HTR-8/SVneo (cell line): ENCODE results near the gene PDE2A.
A peak's percentile ranks its signal among the peaks of the same experiment; 100 is the strongest.

Experiments
- DNase-seq: peaks from one replicate; pipeline ENCODE4 v3.0.0; 2011; ENCODE audit warnings: low spot score, mixed read lengths; ENCODE audit not compliant: insufficient read length
- FAIRE-seq: peaks from 2 replicates; lab custom pipeline; 2011; peaks lifted over from hg19 to GRCh38; lab: Jason Lieb, UNC

Gene PDE2A

DNA sequence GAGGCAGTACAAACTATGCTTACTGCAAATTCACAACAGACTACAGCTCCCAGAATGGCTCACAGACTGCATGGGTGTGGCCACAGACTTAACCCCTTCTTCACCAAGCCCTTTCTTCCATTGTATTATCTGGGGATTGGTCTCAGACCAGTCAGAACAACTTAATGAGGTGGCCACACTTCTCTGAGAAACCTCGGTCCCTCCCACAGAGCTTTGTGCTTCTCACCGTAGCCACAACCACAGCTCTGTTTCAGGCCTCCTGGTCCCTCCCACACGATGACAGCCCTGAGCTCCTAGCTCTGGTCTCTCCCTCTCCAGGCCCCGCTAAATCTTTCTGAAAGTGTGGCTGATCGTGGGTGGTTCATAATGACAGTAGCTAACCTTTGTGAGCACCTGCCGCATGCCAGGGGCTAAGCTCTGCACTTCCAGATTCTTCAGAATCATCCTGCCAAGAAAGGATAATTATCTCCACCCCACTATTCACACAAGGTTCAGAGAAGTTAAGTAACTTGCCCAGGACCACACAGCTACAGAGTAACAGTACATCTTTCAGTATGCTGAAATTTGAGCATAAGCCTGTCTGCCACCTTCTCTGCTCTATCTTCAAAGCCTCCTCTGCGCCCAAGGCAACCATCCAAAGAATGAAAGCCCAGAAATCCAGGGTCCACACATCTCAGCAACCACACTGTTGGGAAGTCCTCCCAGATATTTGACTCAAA is 5.4 kb downstream of the PDE2A start:
- DNase-seq = no peak

DNA sequence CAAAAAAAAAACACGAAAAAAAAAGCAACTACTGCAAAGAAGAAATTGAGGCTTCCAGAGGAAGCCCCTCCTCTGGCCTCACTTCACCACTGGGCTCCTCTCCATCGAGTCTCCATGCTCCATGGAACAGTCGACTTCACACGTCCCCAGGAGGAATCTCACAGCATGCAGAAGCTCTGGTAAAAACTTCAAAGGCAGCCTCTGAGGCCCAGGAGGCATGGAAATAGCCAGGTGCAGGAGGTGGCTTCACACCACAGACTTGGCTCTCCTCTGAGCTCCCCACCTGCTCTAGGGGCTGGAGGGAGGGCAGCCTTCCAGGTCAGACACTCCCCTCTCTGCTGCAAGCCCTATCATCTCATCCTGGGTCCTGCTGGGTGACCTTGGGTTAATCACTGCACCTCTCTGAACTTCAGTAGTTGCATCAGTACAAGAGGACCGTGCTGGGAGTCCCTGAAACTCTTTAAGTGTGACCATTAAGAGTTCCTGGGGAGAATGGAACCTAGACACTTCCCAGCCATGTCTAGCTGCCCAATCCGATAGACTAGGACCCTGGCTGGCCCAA is 8.2 kb downstream of the PDE2A start:
- DNase-seq (no peak), FAIRE-seq (no peak)

More for the DNA sequence above, 5.4 kb downstream of the PDE2A start:
- no peak for FAIRE-seq

DNA sequence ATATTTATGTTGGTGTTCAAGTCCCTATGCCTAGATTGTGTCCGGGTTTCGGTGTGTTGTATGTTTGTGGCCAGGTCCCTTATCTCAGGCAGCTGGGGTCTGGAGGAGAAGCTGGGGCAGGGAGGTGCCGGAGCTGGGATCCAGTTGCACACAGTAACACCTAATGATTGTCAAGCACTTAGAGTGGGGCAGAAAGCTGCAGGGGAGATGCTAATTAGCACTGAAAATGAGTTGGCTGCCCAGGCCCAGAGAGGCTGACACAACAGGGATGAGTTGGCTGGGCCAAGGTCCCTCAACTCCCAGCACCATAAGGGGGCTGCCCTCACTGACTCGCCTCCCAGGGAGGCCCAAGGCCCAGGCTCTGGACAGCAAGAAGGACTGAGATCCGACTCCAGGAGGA is 12.2 kb downstream of the PDE2A start:
- FAIRE-seq = no peak

DNA sequence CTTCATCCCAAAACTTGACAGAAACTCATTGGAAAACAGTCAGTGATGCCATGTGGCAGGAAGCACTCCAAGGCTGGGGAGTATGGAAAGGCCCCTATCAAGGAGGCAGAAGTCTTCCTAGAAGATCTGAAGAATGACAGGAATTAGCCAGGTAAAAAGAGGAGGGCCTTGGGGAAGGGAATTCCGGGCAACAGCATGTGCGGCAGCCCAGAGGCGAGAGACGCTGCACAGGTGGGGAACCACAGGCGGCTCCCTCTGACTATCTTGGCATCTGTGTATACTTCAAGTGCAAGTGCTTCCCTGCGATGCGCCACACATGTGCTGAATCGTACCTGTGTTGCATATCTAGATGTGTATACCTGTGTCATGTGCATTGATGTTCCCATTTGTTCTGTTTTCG is 12.7 kb downstream of the PDE2A start:
- peak; percentile 67 for FAIRE-seq
- DNase-seq = no peak

More for the DNA sequence above, 12.2 kb downstream of the PDE2A start:
- DNase-seq = no peak

DNA sequence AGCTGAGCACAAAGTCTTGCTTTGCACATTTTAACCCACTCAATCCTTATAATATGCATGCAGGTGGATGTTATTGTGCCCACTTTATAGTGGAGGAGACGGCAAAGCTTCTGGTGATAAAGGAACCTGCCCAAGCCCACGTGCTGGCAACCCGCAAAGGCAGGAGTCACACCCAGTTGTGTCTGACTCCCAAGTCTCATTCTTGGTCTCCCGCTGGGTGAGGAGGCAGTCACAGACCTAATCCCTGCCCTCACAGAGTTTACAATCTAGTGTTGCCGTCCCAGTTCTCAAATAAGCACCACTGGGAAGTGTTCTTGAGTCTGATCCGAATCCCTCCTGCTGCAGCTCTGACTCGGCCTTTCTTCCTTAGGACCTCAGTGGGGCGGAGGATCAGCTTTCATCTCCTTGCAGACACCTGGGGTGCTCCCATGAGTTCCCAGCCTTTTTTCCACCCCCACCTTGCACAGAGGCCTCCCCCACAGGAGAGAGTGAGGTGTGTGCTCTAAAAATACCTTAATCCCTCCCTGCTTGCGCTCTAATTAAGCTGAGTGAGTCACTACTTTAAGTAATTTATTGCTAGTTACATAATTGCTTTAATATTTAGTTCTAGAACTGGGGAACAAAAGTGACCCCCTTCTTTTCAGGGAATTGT is 15.1 kb downstream of the PDE2A start:
- FAIRE-seq (no peak), DNase-seq (no peak)

DNA sequence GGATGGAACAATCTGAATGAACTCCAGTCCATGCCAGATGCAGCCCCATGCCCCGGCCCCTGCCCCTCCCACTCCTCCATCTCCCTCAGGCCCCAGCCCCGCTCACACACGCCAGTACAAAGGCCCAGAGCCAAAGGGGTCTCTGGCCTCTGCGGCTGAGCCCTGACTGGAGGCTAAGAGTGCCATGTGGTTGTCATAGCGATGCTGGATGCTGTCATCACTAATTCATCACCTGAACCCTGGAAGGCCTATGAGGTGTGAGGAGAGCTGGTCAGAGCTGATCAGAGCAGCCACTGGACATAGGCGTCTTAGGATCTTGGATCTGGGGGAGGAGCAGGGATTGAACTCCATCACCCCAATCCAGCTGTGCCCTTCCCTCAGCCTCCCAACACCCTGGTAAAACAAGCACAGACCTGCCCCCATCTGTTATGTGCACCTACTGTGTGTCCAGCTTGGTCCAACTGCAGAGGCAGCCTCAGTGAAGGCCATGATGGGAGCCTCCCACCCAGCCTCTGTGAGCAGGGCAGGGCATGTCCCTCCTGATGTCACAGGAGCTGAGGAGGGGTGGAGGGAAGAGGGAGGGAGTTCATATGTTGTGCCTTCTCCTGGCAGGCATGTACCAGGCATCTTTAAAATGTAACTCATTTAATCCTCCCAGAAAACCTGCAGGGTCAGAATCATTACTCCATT is 16.7 kb downstream of the PDE2A start:
- DNase-seq (no peak), FAIRE-seq (peak; percentile 23)

DNA sequence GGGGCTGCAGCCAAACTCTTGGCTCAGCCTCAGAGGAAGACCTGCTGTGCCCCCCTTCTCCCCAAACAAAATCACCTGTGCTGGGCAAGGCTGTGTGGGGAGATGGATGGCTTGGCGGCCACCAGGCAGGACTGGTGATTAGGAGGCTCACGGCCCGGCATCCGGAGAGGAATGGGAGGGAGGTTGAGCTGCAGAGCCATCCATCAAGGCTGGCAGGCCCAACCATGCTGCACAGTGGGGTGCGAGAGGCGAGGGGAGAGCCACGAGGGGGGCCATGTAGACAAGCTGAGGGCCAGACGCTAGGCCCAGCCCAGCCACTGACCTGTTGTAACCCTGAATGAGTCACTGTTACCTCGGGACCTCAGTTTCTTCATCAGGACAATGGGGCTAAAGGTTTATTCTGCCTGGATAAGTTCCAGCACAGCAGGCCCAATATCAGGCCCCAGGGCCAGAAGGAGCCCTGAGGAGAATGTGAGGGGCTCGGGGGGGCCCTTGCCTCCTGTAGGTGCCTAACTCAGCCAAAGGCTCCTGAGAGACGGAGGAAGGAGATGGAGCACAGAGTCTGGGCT is 18.2 kb downstream of the PDE2A start:
- FAIRE-seq = no peak
- DNase-seq = no peak

DNA sequence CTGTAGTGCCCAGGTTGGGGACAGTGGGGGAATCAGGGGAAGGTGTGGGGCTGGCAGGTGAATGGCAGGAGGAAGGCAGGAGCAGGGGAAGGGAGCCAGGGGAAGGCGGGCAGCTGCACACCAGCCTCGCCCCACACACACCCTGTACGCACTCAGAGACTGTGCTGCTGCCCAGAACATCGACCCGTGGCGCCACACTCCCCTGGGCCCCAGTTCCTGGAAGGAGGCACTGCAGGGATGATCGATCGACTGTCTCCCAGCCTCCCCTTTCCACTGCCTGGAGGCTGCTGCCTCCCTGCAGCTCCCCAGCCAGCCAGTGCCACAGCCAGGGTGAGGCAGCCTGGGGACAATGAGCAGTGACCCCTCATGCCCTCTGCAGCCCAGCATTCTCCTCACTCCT is 19.2 kb downstream of the PDE2A start:
- FAIRE-seq (no peak), DNase-seq (no peak)

DNA sequence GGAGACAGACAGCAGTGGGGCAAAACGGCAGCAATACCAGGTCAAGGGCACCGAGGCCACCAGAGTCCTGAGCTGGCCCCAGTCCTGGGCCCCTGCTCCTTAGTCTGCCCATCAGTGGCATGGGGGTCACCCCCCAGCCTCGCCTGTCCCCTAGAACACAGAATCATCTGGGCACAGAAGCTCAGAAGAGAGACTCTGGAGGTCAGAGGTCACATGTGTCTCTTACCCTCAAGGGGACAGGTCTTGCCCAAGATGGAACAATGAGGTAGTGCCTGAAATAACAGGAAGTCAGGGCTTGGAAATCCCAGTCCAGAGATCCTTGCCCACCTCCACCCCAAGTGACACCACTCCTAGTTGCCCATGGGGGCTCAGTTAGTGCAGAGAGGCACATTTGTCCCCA is 20.6 kb downstream of the PDE2A start:
- FAIRE-seq = no peak

DNA sequence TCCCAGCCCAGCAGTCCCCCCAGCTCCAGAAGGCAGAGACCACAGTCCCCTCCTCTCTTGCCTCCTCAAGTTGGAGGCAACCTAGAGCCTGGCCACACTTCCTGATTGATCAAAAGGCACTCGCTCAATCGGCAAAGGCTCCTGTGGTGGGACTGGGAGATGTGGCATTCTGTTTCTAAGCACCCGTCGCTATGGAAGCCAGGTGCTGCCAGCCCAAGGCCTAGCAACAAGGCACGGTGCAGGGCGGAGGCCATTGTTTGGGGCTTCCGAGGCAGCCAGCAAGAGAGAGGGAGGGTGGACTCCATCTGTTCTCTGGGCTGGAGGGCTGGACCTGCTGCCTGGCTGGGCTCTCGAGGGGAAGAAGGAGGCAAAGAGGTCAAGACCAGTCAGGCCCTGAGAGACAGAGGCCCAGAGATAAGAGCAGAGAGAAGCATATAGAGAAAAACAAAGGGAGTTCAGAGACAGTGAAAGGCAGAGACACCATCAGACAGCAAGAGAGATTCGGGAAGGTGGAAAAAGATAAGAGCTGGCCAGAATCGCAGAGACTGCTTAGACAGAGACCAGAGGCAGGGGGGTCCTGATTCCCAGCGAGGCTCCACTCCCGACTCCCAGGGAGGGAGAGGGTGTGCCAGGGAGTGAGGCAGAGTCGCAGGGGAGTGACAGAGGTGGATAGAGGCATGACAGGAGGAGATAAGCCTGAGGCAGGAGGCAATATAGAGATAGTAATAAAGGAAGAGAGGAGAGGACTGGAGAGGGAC is 21.2 kb downstream of the PDE2A start:
- FAIRE-seq = no peak

More for the DNA sequence above, 20.6 kb downstream of the PDE2A start:
- no peak for DNase-seq

DNA sequence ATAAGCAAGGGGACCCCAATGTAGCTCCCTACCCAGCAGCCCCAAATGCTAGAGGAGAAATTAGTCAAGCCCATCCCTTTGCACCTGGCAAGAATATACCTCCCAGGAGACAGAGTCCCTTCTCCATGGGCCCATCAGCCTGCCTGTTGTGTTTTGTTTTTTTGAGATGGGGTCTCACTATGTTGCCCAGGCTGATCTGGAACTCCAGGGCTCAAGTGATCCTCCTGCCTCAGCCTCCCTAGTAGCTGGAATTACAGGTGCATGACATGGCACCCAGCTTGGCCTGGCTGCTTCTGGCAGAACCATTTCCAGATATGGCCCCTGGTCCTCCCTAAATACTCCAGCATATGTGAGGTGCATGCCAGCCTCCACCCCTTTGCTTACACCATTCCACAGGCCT is 22.1 kb downstream of the PDE2A start:
- DNase-seq (no peak), FAIRE-seq (no peak)

More for the DNA sequence above, 21.2 kb downstream of the PDE2A start:
- DNase-seq = no peak

DNA sequence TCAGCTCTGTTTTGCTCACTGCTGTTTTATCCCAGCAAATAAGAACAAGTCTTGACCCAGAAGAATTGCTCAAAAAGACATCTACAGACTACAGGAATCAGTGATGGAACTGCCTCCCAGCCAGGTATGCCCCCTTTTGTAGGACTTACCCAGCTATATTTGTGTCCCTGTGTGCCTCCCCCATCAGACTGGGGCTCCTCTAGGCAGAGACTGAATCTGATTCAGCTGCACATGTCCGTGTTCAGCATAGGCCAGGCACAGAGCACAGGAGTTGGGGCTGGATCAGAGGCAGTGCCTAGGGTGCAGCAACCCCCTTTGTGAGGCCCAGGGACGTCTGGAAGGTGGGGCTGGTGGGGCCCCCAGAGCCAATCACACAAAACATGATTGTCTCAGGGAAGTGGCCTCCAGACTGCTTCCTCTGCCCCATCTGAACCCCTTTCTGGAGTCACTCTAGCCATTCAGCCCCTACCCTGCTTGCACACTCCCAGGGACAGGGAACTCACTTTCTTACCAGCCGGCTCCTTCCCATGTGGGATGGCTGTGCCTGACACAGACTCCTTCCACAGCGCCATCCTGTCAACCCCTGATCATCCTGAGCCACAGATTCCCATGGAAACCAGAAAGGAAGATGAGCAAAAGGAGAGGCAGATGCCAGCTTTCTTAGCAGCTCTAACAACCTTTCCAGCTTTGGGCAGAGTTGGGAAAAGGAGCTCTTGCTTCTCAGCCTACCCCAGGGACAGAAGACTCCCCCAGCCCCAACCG is 24.8 kb downstream of the PDE2A start:
- no peak for DNase-seq
- peak; percentile 54 for FAIRE-seq

DNA sequence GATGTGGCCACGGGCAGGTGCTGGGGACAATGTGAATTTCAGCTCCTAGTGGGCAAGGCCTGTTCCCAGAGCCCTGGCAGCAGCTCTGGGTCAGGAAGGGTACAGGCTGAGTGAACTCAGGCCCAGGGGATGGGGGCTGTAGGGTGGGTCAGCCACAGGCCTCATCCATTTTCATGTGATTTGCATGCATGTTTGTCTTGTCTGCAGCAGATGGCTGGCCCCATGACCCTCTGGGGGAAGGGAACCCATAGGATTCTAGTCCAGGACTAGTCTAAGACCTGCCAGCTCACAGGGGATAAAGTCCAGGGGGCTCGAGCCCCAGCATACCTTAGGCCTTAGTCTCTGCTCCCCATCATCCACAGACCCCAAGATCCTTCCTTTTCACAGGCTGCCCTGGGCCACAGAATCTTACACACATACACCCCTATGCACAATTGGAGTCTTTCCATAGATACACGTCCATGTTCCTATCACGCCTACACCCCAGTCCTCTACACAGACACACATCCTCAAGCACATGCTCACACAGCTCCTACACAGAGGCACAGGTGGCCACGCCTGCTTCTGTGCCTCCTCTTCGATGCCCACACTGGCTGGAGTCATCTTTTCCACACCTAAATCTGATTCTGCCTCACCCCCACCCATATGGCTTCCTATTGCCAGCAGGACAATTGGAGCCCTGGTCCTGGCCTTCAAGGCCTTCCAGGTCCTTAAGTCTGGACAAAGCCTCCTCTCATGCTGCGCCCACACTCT is 25.7 kb downstream of the PDE2A start:
- no peak for DNase-seq
- FAIRE-seq = no peak

DNA sequence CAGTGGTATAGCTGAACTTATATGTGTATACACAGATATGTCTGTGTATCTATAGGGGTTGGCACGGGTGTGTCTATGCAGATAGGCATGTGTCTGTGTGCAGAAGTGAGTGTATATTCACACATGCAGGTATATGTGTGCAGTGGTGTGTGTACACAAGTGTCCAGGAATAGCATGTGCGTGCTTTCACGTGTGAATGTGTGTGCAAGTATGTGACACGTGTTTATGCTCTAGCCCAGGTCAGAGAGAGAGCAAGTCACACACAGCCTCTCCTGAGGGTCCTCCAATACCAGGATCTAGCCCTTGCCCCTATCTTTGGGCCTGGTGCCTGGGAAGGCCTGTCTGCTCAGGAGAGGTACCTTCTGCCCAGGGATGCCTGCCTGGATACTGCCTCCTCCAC is 26.3 kb downstream of the PDE2A start:
- DNase-seq = no peak
- FAIRE-seq = peak; percentile 83

DNA sequence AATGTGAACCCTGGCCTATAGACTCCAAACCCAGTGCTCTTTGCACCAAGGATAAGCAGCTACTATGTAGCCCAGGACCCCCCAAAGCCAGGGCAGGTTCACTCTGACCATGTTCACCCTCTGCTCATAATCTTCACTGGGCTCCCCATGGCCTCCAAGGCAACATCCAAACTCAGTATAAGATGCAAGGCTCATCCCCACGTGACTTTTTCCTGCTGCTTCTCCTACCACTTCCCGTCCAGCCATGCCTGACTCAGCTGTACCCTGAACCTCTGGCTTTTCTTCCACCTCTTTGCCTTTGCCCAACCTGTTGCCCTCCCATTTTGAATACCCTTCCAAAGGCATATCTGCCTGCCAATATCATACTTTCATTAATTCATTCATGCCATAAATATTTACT is 27.8 kb downstream of the PDE2A start:
- no peak for DNase-seq
- FAIRE-seq = no peak

DNA sequence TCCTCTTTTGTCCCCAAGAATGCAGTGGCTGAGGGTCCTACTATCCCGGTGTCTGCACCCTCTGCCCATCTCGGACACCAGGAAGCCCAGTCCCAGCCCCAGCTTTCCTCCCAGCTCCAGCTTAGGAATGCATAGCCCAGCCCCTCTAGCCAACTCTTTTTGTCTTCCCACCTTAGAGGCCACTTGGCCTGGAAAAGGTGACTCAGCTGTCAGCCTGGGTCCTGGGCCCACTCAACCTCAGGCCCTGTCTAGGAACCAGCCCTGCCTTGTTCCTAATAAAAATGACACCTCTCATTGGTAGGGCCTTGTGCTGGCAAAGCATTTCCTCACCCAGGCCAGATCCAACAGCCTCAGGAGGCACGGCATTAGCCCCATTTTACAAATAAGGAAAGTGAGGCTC is 28.2 kb downstream of the PDE2A start:
- no peak for FAIRE-seq

DNA sequence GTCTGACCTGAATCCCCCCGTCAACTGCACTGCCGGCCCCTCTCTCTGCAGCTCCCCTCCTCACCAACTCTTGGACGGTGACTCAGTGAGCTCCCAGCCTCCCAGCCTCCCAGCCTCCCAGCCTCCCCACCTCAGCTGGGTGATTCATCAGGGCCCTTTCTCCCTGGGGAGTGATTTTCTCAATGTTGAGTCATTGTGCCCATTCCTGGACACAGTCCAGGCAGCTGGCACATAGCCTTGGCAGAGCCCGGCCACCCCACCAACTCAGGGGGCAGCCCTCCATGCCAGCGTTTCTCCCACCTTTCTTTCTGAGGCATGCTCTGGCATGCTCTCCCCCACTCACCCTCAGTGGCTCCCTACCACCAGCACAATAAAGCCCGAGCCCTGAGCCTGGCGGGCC is 30.7 kb downstream of the PDE2A start:
- FAIRE-seq (peak; percentile 33), DNase-seq (peak; percentile 72)

More for the DNA sequence above, 28.2 kb downstream of the PDE2A start:
- DNase-seq = no peak

DNA sequence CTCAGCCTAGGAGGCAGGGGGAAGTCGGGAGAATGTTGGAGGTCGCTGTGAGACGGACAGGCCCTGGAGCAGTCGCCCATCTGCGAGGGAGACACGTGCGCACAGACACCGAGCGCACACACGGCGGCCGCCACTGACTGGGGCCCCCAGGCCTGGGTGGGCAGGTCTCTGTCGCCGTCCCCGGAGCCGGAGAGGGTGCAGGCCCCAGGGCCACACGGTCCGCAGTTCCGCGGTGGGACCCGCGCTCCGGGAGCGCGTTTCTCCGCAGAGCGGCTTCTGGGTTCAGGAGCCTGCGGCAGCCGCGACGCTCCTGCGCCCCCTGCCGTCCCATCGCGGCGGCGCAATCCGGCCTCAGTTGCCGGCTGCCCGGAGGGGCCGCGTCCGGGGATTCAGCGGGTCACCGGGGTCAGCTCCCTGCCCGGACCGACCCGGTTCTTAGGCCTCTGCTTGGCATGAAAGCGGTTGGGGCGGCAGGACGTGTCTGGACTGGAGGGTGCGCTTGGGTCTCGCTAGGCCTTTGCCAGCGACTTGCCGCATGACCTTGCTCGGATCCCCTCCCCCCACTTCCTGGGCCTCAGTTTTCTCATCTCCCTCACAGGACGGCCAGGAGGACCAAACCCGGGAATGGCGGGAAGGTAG is 31.2 kb downstream of the PDE2A start:
- peak; percentile 77 for DNase-seq

More for the DNA sequence above, 31.2 kb downstream of the PDE2A start:
- peak; percentile 69 for FAIRE-seq
